ENCODE measurements around the gene NDUFAF2. TPM values are rescaled to one million over a fixed set of nuclear protein-coding genes. Genes with fewer than 3 reads are reported as not detected.
"Not testable (repeated sequence)": the region's sequence is repeated elsewhere in the genome, so short reads cannot be mapped to it uniquely, and the experiment has no call there.

The NDUFAF2 gene
- polyA plus RNA-seq, 1 experiment: 42.0 TPM

DNA sequence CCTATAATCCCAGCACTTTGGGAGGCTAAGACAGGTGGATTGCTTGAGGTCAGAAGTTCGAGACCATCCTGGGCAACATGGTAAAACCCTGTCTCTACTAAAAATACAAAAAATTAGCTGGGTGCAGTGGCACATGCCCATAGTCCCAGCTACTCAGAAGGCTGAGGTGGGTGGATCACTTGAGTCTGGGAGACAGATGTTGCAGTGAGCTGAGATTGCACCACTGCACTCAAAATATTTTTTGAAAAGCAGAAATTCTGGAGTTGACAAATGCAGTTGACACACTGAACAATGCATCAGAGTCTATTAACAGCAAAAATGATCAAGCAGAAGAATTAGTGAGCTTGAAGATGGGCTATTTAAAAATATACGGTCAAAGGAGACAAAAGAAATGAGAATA is 35.5 kb downstream of the NDUFAF2 start:
- Histone ChIP-seq H3K27me3 (ENCODE audit: control insufficient read depth, insufficient read depth, low read length) (no peaks in the 10 kb centered on the region), H3K4me3 (ENCODE audit: low read depth, low read length) (no peak overlapping the region), H3K9me3 (ENCODE audit: control insufficient read depth, insufficient read depth, low read length) (no peaks in the 10 kb centered on the region), H3K27ac (ENCODE audit: low read depth, low read length) (no peak overlapping the region)
- TF ChIP-seq, protein P1, sequence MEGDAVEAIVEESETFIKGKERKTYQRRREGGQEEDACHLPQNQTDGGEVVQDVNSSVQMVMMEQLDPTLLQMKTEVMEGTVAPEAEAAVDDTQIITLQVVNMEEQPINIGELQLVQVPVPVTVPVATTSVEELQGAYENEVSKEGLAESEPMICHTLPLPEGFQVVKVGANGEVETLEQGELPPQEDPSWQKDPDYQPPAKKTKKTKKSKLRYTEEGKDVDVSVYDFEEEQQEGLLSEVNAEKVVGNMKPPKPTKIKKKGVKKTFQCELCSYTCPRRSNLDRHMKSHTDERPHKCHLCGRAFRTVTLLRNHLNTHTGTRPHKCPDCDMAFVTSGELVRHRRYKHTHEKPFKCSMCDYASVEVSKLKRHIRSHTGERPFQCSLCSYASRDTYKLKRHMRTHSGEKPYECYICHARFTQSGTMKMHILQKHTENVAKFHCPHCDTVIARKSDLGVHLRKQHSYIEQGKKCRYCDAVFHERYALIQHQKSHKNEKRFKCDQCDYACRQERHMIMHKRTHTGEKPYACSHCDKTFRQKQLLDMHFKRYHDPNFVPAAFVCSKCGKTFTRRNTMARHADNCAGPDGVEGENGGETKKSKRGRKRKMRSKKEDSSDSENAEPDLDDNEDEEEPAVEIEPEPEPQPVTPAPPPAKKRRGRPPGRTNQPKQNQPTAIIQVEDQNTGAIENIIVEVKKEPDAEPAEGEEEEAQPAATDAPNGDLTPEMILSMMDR (IDR thresholded peaks at IDR 0.05; ENCODE audit: low read depth, low read length): no peak
- DNase-seq (ENCODE audit: low read depth, low spot score): no peak
- CTCF ChIA-PET: interaction anchor here (0.5 to 1.1 kb wide), 2 partner anchors 22 to 82 kb away, joined by 3 to 4 read pairs; no protein-coding TSS in a partner anchor
- POLR2A ChIA-PET: no interaction called here

DNA sequence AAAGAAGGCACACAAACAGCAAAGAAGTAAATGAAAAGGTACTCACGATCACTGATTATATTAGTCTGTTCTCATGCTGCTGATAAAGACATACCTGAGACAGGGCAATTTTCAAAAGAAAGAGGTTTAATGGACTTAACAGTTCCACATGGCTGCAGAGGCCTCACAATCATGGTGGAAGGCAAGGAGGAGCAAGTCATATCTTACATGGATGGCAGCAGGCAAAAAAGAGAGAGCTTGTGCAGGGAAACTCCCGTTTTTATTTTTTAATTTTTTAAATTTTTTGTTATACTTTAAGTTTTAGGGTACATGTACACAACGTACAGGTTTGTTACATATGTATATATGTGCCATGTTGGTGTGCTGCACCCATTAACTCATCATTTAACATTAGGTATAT is 37.1 kb downstream of the NDUFAF2 start:
- H3K4me3 ChIP-seq (ENCODE audit: low read depth, low read length); H3K27me3 ChIP-seq (ENCODE audit: control insufficient read depth, insufficient read depth, low read length); DNase-seq (ENCODE audit: low read depth, low spot score); POLR2A ChIA-PET; CTCF ChIA-PET; H3K9me3 ChIP-seq (ENCODE audit: control insufficient read depth, insufficient read depth, low read length); H3K27ac ChIP-seq (ENCODE audit: low read depth, low read length): not testable (repeated sequence)

DNA sequence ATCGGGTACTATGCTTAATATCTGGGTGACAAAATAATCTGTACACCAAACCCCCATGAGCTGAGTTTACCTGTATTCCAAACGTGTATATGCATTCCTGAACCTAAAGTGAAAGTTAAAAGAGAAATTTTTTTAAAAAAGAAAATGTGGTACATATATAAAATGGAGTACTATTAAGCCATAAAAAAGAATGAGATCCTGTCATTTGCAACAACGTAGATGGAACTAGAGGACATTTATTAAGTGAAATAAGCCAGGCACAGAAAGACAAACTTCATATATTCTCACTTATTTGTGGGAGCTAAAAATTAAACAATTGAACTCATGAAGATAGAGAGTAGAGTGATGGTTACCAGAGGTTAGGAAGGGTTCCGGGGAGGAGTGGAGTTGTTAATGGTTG is 44.8 kb downstream of the NDUFAF2 start:
- H3K27me3 ChIP-seq (ENCODE audit: control insufficient read depth, insufficient read depth, low read length): no peaks in the 10 kb centered on the region
- no peak for DNase-seq (ENCODE audit: low read depth, low spot score)
- H3K9me3 ChIP-seq (ENCODE audit: control insufficient read depth, insufficient read depth, low read length): peaks cover 17% of the 10 kb centered on the region
- POLR2A ChIA-PET: no interaction called here
- H3K4me3 ChIP-seq (ENCODE audit: low read depth, low read length): no peak overlapping the region
- CTCF ChIA-PET: no interaction called here
- TF ChIP-seq, protein P1 (IDR thresholded peaks at IDR 0.05; ENCODE audit: low read depth, low read length): no peak
- H3K27ac ChIP-seq (ENCODE audit: low read depth, low read length): no peak overlapping the region

DNA sequence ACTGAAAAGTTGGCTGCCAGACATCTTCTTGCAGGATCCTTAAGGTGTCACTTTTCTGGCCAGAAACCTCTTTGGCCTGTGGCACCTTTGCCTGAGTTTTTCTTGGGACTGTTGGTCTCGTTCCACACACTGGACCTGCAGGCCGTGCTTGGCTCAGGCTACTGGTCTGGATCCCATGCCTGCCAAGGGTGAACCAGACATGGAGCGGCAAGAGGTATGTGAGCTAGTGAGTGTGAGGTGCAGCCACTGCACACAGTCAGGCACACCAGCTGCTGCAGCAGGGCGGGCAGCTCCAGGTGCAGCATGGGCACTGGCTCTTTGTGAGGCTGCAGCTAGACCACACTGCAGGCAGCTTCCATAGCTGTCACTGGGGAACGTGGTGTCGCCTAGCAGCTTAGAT is 47.9 kb downstream of the NDUFAF2 start:
- DNase-seq (ENCODE audit: low read depth, low spot score): no peak
- CTCF ChIA-PET: interaction anchor here (1.2 kb wide), 1 partner anchor 34 kb away, joined by 3 read pairs; no protein-coding TSS in a partner anchor
- H3K27ac ChIP-seq (ENCODE audit: low read depth, low read length): no peak overlapping the region

DNA sequence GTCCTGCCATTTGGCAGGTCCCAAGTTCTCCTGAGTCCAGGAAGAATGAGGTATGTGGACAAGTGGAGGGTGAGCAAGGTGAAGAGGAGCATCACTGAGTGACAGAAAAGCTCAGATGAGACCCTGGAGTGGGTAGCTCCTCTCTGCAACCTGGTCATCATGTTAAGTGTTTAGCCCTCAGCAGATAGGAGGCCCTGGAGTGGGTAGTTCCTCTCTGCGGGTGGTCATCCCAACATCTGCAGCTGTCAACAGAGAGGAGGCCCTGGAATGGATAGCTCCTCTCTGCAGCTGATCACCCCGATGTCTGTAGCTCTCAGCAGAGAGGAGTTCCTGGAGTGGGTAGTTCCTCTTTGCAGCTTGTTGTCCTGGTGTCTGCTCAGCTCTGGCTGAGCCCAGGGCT is 48.4 kb downstream of the NDUFAF2 start:
- peaks cover 17% of the 10 kb centered on the region for H3K9me3 ChIP-seq (ENCODE audit: control insufficient read depth, insufficient read depth, low read length)
- DNase-seq (ENCODE audit: low read depth, low spot score): no peak
- H3K27ac ChIP-seq (ENCODE audit: low read depth, low read length): no peak overlapping the region
- no peak overlapping the region for H3K4me3 ChIP-seq (ENCODE audit: low read depth, low read length)
- TF ChIP-seq, protein P1 (IDR thresholded peaks at IDR 0.05; ENCODE audit: low read depth, low read length): no peak
- H3K27me3 ChIP-seq (ENCODE audit: control insufficient read depth, insufficient read depth, low read length): no peaks in the 10 kb centered on the region
- CTCF ChIA-PET: no interaction called here
- POLR2A ChIA-PET: no interaction called here

More for the DNA sequence above, 47.9 kb downstream of the NDUFAF2 start:
- Histone ChIP-seq H3K4me3 (ENCODE audit: low read depth, low read length) (no peak overlapping the region), H3K27me3 (ENCODE audit: control insufficient read depth, insufficient read depth, low read length) (no peaks in the 10 kb centered on the region), H3K9me3 (ENCODE audit: control insufficient read depth, insufficient read depth, low read length) (peaks cover 17% of the 10 kb centered on the region)
- POLR2A ChIA-PET: no interaction called here
- TF ChIP-seq, protein P1 (IDR thresholded peaks at IDR 0.05; ENCODE audit: low read depth, low read length): no peak

All from AG04450 (cell line).